GM10266 (cell line): ENCODE results near the gene RAB5A.

Experiments used
- DNase-seq: peaks from one replicate; pipeline ENCODE4 v3.0.0; 2012; ENCODE audit errors: extremely low spot score
- TF ChIP-seq, protein P1 (sequence below): IDR thresholded peaks from 2 replicates; pipeline ENCODE4 v1.5.1; 2012; ENCODE audit warnings: mild to moderate bottlenecking, low read depth; ENCODE audit not compliant: control insufficient read depth, insufficient read depth; ENCODE audit errors: missing control alignments

The RAB5A gene

DNA sequence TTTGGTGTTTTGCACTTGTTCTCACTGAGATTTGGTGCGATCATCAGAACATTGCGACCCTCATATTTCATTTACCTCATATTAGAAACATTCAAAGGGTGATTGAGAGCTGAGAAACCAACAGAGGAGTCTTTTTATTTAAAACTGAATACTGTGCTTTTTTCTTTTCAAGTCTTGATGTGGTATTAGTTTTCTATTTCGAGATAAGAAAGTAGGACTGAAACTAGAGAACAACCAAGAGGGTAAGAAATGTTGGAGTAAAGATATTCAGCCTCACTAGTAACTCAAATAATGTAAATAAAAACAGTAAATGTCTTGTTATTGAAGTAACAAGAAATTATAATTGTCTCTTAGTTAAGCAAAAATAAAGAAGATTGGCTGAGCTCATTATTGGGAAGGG is 39.4 kb upstream of the RAB5A start:
- no peak for DNase-seq
- TF ChIP-seq, protein P1, sequence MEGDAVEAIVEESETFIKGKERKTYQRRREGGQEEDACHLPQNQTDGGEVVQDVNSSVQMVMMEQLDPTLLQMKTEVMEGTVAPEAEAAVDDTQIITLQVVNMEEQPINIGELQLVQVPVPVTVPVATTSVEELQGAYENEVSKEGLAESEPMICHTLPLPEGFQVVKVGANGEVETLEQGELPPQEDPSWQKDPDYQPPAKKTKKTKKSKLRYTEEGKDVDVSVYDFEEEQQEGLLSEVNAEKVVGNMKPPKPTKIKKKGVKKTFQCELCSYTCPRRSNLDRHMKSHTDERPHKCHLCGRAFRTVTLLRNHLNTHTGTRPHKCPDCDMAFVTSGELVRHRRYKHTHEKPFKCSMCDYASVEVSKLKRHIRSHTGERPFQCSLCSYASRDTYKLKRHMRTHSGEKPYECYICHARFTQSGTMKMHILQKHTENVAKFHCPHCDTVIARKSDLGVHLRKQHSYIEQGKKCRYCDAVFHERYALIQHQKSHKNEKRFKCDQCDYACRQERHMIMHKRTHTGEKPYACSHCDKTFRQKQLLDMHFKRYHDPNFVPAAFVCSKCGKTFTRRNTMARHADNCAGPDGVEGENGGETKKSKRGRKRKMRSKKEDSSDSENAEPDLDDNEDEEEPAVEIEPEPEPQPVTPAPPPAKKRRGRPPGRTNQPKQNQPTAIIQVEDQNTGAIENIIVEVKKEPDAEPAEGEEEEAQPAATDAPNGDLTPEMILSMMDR, result no peak

DNA sequence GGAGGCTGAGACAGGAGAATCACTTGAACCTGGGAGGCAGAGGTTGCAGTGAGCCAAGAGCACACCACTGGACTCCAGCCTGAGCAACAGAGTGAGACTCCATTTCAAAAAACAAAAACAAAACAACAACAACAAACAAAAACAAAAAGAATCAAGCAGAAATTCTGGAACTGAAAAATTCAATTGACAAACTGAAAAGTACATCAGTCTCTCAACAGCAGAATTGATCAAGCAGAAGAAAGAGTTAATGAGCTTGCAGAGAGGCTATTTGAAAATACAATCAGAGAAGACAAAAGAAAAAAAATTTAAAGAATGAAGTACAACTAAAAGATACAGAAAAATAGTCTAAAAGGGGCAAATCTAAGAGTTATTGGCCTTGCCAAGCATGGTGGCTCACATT is 35.4 kb upstream of the RAB5A start:
- no peak for DNase-seq
- TF ChIP-seq, protein P1, result no peak

DNA sequence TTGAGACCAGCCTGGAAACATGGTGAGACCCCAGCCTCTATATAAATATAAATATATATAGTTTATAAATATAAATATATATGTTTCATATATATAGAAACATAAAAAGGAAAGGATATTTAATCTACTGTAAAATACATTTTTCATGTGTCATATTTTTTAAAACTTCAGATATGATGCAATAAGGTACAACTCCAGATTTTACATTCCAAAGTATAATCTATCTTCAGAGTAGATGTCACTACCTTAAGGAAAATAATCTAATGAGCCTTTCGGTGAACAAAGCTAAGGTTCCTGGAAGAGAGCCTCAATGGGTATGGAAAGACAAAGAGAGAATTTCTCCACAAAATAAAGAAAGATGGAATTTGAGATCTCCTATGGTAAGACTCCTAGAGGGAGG is 29.7 kb upstream of the RAB5A start:
- no peak for DNase-seq
- TF ChIP-seq, protein P1, result no peak

DNA sequence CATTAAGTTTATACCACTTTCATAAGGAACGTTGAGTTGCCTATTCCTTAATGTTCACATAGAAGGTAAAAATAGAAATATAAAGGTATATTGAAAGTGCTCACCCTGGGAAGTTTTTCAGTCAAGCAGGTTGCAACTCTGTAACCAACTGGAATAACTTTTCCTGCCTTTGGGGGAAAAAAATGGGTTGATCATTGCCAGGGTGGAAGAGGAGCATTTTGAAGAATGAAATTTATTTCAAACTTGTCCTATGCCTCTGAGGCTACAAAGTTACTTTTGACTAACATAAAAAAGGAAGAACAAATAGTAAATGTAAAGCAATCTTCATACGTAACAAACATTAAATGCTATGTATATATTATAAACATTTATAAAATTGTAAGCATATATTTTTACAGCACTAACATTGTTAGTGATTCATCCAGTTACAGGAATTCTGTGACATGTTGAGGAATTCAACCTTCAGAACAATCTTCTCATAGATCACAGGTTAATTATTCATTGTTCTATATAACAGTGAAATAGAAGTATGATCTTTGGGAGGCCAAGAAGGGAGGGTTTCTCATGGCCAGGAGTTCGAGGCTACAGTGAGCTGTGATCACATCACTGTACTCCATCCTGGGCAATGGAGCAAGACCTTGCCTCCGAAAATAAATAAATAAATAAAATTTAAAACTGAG is 26.4 kb upstream of the RAB5A start:
- no peak for DNase-seq
- TF ChIP-seq, protein P1, result no peak

DNA sequence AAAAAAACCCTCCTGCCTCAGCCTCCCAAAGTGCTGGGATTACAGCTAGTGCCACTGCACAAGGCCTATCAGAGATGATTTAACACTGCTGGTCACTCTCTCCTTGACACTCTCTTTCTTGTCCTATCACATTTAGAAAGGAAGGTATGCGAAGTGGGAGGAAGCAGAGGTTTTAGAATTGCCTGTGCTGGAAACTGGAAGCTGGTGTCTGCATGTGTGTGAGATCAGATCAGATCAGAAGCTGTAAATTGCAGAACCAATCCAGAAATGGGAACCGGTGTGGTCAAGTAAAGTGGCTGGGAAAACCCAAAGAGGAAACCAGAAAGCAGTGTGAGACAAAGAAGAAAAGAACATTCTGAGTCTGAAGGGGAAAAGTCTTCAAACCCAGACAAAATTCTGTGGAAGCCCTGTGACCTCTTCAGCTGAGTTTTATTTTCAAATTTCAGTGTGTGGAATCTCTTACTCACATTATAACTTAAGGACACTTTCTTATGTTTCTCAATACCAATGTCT is 15.7 kb upstream of the RAB5A start:
- TF ChIP-seq, protein P1, result no peak
- DNase-seq, result peak; percentile 52

DNA sequence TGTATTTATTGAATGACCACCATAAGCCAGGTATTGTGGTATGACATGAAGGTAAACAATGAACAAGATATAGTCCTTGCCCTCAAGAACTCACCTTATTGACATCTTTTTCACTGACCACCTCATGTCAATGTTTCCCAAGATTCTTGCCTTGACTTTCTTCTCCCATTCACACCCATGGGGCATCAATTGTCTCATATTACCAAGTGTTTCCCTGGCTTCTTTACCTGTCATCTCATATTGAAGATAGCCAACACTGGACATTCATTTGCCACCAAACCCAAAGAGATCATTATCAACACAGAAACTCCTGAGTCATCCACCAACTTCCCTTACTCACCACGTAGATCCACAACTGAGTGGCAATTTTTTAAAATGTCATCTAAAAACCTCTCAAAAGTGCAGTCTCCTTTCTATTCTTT is 15.1 kb upstream of the RAB5A start:
- TF ChIP-seq, protein P1, result no peak
- DNase-seq, result no peak

DNA sequence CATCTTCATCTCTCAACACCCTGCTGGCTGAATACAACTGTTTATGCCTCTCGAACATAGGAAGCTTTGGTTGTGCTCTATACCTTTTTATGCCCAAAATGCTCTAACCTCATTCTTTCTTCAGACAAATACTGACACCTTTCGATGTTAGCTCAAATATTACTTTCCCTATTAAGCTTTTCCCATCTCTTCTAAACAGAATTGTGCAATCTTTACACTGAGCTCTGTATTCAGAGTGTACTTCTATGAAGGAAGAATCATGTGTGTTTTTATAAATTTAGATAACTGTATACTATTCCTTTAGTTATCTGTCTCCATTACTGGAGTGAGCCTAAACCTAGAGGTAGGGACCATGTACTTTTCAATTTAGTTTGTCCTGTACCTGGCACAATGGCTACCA is 14.5 kb upstream of the RAB5A start:
- TF ChIP-seq, protein P1, result no peak
- no peak for DNase-seq
